GM12878 (cell line): Measurements from ENCODE around the gene TMSB4X. TPM values are rescaled to one million over a fixed set of nuclear protein-coding genes. Genes with fewer than 3 reads are reported as not detected.

Experiments used
- BCL11A ChIP-seq: IDR thresholded peaks from 2 replicates; pipeline ENCODE4 v1.6.1; 2011; ENCODE audit warnings: low read depth, low read length
- BCL3 ChIP-seq: IDR thresholded peaks from 2 replicates; pipeline ENCODE4 v1.6.1; 2011; ENCODE audit warnings: borderline replicate concordance, low read depth, mild to moderate bottlenecking, moderate library complexity, low read length; ENCODE audit not compliant: insufficient read depth, poor library complexity, severe bottlenecking
- BHLHE40 ChIP-seq, 2 experiments: fragments of 450-650 bp in 1 of 2; IDR thresholded peaks; 2 replicates each; pipeline ENCODE4 v1.6.1; 2011 to 2017; ENCODE audit warnings: low read depth in 2 of 2, borderline replicate concordance in 1 of 2, improper control_type of control experiment in 1 of 2, low read length in 1 of 2, mild to moderate bottlenecking in 1 of 2
- CHD2 ChIP-seq: IDR thresholded peaks from 2 replicates; pipeline ENCODE4 v1.6.1; 2011; ENCODE audit warnings: low read depth, low read length, improper control_type of control experiment, borderline replicate concordance
- ESRRA ChIP-seq: IDR thresholded peaks from 2 replicates; pipeline ENCODE4 v1.6.1; 2012; ENCODE audit warnings: mild to moderate bottlenecking, low read length, improper control_type of control experiment
- ETV6 ChIP-seq, 2 experiments: fragments of 450-650 bp in 1 of 2; IDR thresholded peaks in 1 of 2; conservative IDR thresholded peaks in 1 of 2; 2 replicates each; pipeline ENCODE4 v1.6.1; 2014; ENCODE audit warnings: antibody characterized with exemption in 1 of 2, borderline replicate concordance in 1 of 2, low read depth in 1 of 2, mild to moderate bottlenecking in 1 of 2, moderate library complexity in 1 of 2
- GATAD2B ChIP-seq: fragments of 450-650 bp; conservative IDR thresholded peaks from 2 replicates; pipeline ENCODE4 v1.6.1; 2017; ENCODE audit warnings: low read depth, mild to moderate bottlenecking, moderate library complexity
- HDAC2 ChIP-seq: fragments of 200-600 bp; sonication (generic); IDR thresholded peaks from 2 replicates; pipeline ENCODE4 v1.6.1; 2017
- IRF5 ChIP-seq: fragments of 450-650 bp; IDR thresholded peaks from 2 replicates; pipeline ENCODE4 v1.6.1; 2017; ENCODE audit warnings: borderline replicate concordance
- MYB ChIP-seq: fragments of 150-350 bp; IDR thresholded peaks from 2 replicates; pipeline ENCODE4 v1.6.1; 2014; ENCODE audit warnings: mild to moderate bottlenecking, low read depth, low read length, borderline replicate concordance
- MYC ChIP-seq: IDR thresholded peaks from 2 replicates; pipeline ENCODE4 v1.6.1; 2011; ENCODE audit warnings: mild to moderate bottlenecking, low read length, moderate library complexity, inconsistent platforms; ENCODE audit not compliant: insufficient read depth, insufficient replicate concordance, insufficient read length, severe bottlenecking
- NFXL1 ChIP-seq: fragments of 450-650 bp; IDR thresholded peaks from 2 replicates; pipeline ENCODE4 v1.6.1; 2017; ENCODE audit warnings: antibody characterized with exemption, mild to moderate bottlenecking, borderline replicate concordance
- NR2C2 ChIP-seq: IDR thresholded peaks from 2 replicates; pipeline ENCODE4 v1.6.1; 2011; ENCODE audit warnings: borderline replicate concordance, low read depth; ENCODE audit not compliant: control insufficient read depth, insufficient read length
- NRF1 ChIP-seq: conservative IDR thresholded peaks from 2 replicates; pipeline ENCODE4 v1.6.1; 2011; ENCODE audit warnings: mild to moderate bottlenecking, low read depth, low read length, improper control_type of control experiment
- POLR2A ChIP-seq: IDR thresholded peaks from 2 replicates; pipeline ENCODE4 v1.6.1; 2011; ENCODE audit warnings: low read depth, mild to moderate bottlenecking, low read length
- POLR2AphosphoS2 ChIP-seq: IDR thresholded peaks from 2 replicates; pipeline ENCODE4 v1.6.1; 2011; ENCODE audit warnings: low read depth, mild to moderate bottlenecking, low read length, improper control_type of control experiment, moderate library complexity
- POU2F2 ChIP-seq: IDR thresholded peaks from 3 replicates; pipeline ENCODE4 v1.6.1; 2011; ENCODE audit warnings: low read depth, mild to moderate bottlenecking, low read length, borderline replicate concordance
- SPI1 ChIP-seq: IDR thresholded peaks from 2 replicates; pipeline ENCODE4 v1.6.1; 2011; ENCODE audit warnings: low read depth, mild to moderate bottlenecking, low read length, moderate library complexity, borderline replicate concordance; ENCODE audit not compliant: insufficient read depth
- YY1 ChIP-seq: IDR thresholded peaks from 2 replicates; pipeline ENCODE4 v1.6.1; 2011; ENCODE audit warnings: low read depth, mild to moderate bottlenecking, low read length
- ZBTB40 ChIP-seq: fragments of 450-650 bp; IDR thresholded peaks from 2 replicates; pipeline ENCODE4 v1.6.1; 2016; ENCODE audit warnings: mild to moderate bottlenecking, moderate library complexity, borderline replicate concordance
- ZZZ3 ChIP-seq: IDR thresholded peaks from 2 replicates; pipeline ENCODE4 v1.6.1; 2011; ENCODE audit warnings: low read depth; ENCODE audit not compliant: control insufficient read depth, insufficient read length
- polyA plus RNA-seq, 11 experiments: library from polyadenylated mRNA; depleted of rRNA in 4 of 11; unstranded in 6 of 11; stranded (reverse) in 5 of 11; fragments of >200 nt; fragmentation: Nextera tagmentation in 4 of 11; fragmentation: Illumina TruSeq in 1 of 11; extraction: Ambion mirVana in 4 of 11; extraction: Trizol in 1 of 11; gene quantifications; 1 replicate in 1 of 11; 2 replicates in 10 of 11; pipeline versions ENCODE4 v1.2.1 to v1.2.3, GENCODE V29; 2011 to 2016; ENCODE audit warnings: inconsistent platforms in 2 of 11, missing spikeins in 2 of 11, low read depth in 1 of 11
- total RNA-seq, 4 experiments: library from RNA; depleted of rRNA in 3 of 4; stranded (reverse); fragments of >200 nt in 3 of 4; fragmentation: Illumina TruSeq in 1 of 4; extraction: Trizol in 1 of 4; gene quantifications; 2 replicates each; pipeline versions ENCODE4 v1.2.1 to v1.2.3, GENCODE V29; 2013 to 2021

The TMSB4X gene
- total and polyA plus RNA-seq, 10 of the 15 experiments (the other 5 are each of a cell fraction or from before 2014, with no cell fraction given) = 13,924 to 37,234 (median 23,705) TPM

GRCh38 chrX:12949927-12950656 is 24.8 kb upstream of the TMSB4X start (continued):
- TF ChIP-seq NR2C2 (no peak), IRF5 (no peak), MYC (no peak), BHLHE40 (IDR thresholded peaks at IDR 0.05; ENCODE audit: borderline replicate concordance in 1 of 2, low read depth in 2 of 2, low read length in 1 of 2) (peak; percentile 97 to 98), CHD2 (peak; percentile 77; the same call in 1 of the 2 replicates), HDAC2 (no peak), ESRRA (no peak), SPI1 (peak; percentile 85), ZBTB40 (no peak), BCL3 (peak; percentile 58), ETV6 (conservative IDR thresholded peaks at IDR 0.05 in 1 of 2, IDR thresholded peaks at IDR 0.05 in 1 of 2; ENCODE audit: borderline replicate concordance in 1 of 2, low read depth in 1 of 2) (peak in 1 of 2 experiments; percentile 33; a peak in 1 of 4 replicates), POLR2AphosphoS2 (peak; percentile 96), BCL11A (peak; percentile 45), POLR2A (peak; percentile 84), POU2F2 (peak; percentile 69; the same call in 1 of the 3 replicates), YY1 (peak; percentile 72), NFXL1 (no peak), GATAD2B (peak; percentile 58; the same call in 1 of the 2 replicates), MYB (no peak), NRF1 (no peak), ZZZ3 (no peak)
